ENCODE measurements around the gene ELOVL2. TPM values are rescaled to one million over a fixed set of nuclear protein-coding genes. Genes with fewer than 3 reads are reported as not detected.

ELOVL2 gene
- total RNA-seq, 1 donor = not detected

DNA sequence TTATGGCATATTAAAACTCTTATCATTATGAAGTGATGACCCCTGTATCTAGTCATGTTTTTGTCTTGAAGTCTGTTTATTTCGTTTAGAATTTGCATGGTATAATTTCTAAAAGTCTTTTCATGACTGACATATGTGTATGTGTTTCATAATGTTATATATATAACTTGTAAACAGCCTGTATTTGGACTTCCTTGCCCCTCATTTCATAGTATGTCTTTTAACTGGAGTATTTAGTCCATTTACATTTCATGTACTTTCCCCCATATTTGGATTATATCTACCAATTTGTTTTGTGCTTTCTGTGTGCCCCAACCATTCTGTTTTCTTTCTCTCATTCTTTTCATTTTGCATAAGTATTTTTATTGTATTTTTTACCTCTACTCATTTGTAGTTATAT lies 98.3 kb downstream of the ELOVL2 start:
- no peak for DNase-seq (ENCODE audit: low read depth in 2 of 3, low spot score in 2 of 3)

GRCh38 chr6:10939840-10940239 lies 104.3 kb downstream of the ELOVL2 start:
- no peak for DNase-seq (ENCODE audit: low read depth in 2 of 3, low spot score in 2 of 3)

DNA sequence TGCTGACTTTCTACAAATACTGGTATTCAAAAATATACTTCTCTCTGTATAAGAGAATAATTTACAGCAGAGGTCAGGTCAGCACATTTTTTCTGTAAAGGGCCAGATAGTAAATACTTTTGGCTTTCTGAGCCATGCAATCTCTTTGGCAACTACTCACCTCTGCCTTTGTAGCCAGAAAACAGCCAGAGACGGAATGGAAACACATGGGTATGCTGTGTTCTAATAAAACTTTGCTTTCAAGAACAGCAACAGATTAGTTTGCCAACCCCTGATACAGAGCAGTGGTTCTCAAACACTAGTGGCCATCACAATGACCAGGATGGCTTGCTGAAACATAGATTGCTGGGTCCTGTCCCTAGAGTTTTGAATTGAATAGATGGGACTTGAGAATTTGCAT lies 111.0 kb downstream of the ELOVL2 start:
- DNase-seq (ENCODE audit: low read depth in 2 of 3, low spot score in 2 of 3) = no peak

Other genes with a start within 250 kb of the ELOVL2 start
- 0.27 TPM for gene MAK, start 205.8 kb downstream of the ELOVL2 start, total RNA-seq
- not detected for gene GCM2, start 162.3 kb downstream of the ELOVL2 start, total RNA-seq
- gene SYCP2L, start 157.3 kb downstream of the ELOVL2 start, total RNA-seq = under 0.01 TPM
- 2.2 TPM for gene SMIM13, start 49.5 kb upstream of the ELOVL2 start, total RNA-seq
- gene ERVFRD-1, start 67.4 kb upstream of the ELOVL2 start, total RNA-seq = under 0.01 TPM
- 4.6 TPM for gene NEDD9, start 188.4 kb upstream of the ELOVL2 start, total RNA-seq

Data from hematopoietic multipotent progenitor cell (in vitro differentiated cells).